Stomach (tissue), 4 donors: ENCODE measurements around the gene COPZ2.

Experiments used
- CTCF ChIP-seq, 7 experiments: fragments of 450-650 bp in 4 of 7; fragments of 200-600 bp in 3 of 7; sonication (generic) in 3 of 7; IDR thresholded peaks; one replicate each; pipeline ENCODE4 v1.5.1; 2016 to 2019; ENCODE audit warnings: antibody characterized with exemption in 7 of 7, control low read depth in 2 of 7, mild to moderate bottlenecking in 1 of 7
- EP300 ChIP-seq: sonication (generic); formaldehyde crosslinking; IDR thresholded peaks from one replicate; pipeline ENCODE4 v1.6.1; 2017; ENCODE audit warnings: antibody characterized with exemption

- TF ChIP-seq CTCF (IDR thresholded peaks at IDR 0.05) (no peak), EP300 (no peak)
Measured at GRCh38 chr17:47999582-47999981, 38.0 kb downstream of the COPZ2 start.
